GM21576 (cell line): Measurements from ENCODE around the gene SETD2.

Experiments
- ATAC-seq: cut with Tn5 transposase; IDR thresholded peaks from one replicate; pipeline ENCODE4 v1.9.1; 2021; ENCODE audit warnings: mild to moderate bottlenecking, moderate library complexity; ENCODE audit not compliant: unreplicated experiment

Gene SETD2

DNA sequence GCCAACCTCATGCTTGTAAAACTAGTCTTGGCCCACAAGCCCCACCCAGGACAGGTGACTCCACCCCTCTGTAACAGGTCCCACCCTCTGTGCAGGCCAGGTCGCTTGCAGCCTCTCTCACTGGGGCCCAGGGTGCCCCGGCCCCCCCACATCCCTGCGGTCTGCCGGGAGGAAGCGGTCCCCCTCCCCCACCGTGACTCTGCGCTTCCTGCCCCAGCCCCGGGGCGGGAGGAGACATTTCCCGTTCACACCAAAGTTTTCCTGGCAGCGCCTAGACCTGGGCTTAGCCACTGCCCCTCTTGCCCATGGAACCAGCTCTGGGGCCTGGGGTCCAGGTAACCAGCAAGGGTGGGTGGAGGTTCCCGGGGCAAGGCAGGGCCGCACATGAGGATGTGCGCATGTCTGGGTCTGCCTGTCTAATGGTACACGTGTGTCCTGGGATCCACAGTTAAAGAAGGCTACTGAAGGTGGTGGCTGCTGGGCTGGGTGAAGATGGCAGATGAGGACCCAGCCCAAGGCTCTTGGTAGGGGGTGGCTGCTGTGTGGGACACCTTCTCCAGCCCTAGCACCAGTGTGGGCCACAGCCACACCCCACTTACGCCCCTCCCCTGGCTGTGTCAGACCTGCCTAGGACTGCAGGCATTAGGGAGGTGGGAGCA lies 176.0 kb downstream of the SETD2 start:
- ATAC-seq: peak; percentile 67

DNA sequence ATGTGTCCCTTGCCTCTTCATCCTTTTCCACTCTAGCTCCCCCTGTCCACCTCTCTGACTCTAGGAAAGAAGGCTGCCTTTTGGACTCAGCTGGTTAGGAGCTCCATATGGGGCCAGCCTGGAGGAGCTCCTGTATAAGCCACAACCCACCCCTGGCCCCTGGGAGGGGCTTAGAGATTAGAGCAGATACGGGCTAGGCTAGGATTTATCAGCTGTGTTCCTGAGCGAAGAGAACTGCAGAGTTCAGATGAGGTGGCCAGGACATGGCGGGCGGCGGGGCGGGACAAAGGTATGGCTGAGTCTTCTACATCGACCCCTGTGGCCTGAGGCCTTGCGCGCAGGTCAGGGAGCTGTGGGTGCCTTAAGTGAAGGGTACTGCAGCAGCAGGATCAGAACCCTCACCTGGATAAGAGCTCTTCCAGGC lies 176.6 kb downstream of the SETD2 start:
- no peak for ATAC-seq

- no peak for ATAC-seq
Measured at GRCh38 chr3:46986782-46987310, 177.1 kb downstream of the SETD2 start.

- no peak for ATAC-seq
Measured at GRCh38 chr3:46986055-46986730, 177.7 kb downstream of the SETD2 start.

- ATAC-seq: no peak
Measured at GRCh38 chr3:46985588-46985987, 178.3 kb downstream of the SETD2 start.

DNA sequence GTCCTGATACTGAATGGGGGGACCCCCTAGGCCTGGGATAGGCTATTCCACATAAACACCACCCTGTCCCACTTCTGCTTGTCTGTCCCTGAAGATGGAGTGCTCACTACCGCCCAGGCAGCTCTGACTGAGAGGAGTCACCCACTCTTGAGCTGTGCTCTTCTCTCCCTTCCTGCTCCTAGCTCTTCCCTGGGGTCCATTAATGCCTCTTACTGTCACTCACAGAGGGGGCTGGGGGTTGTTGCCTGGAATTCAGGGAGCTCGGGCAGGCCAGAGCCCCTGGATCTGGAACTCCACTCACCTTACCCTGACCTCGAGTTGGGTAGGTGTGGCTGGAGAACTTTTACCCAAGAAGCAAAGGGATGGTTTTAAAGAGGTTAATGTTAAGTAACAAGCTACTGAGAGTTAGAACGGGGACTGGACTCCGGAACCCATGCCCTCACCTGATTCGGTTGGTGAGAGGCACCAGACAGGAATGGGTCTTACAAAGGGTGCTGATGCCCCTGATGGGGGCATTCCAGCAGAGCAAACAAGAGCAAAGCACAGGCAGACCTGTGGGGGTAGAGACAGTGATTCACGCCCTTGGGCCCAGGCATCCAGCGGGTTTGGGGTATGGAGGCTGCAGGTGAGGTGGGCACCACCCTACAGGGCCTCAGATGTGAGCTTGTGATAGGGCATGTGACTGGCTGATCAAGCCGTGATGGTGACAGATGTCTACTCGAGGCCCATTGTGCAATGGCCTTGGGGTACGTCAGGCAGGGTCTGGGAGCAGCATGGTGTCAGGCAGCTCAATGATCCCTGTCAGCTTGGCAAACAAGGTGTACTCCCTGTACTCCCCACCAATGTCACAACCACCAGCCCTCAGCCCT lies 179.1 kb downstream of the SETD2 start:
- no peak for ATAC-seq

GRCh38 chr3:46982546-46982945 lies 181.4 kb downstream of the SETD2 start:
- ATAC-seq: no peak

- no peak for ATAC-seq
Measured at GRCh38 chr3:46981932-46982471, 181.9 kb downstream of the SETD2 start.

DNA sequence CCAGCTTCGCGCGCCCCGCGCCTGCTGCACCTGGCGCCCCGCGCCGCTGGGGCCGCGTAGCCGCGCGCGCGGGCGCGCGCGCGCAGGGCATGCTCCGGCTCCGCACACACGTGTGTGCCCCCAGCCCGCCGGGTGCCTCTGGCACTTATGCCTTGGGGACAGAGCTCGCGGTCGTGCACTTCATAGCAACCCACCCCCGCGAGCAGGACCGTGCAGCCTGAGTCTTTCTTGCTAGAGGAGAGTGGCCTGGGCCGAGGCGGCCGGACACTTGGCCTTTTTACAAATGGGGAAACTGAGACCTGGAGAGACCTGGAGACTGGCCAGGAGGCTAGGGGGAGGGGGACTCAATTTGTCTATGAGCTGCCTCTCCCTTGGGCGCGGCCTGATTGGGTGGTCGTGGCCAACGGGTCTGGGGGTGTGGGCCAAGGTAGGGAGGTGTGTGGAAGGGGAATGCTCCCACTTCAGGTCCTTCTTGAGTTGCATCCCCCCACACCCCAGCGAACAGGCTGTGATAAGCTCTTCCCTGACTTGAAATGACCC lies 183.9 kb downstream of the SETD2 start:
- ATAC-seq: peak; percentile 2

GRCh38 chr3:46978985-46979944 lies 184.6 kb downstream of the SETD2 start, which contains the start of gene NBEAL2:
NBEAL2 (plus strand) TSS chr3:46979666; CDS start chr3:46979862, 196 bp downstream.
- peak; percentile 59 for ATAC-seq

GRCh38 chr3:46978381-46978780 lies 185.5 kb downstream of the SETD2 start:
- ATAC-seq: no peak

DNA sequence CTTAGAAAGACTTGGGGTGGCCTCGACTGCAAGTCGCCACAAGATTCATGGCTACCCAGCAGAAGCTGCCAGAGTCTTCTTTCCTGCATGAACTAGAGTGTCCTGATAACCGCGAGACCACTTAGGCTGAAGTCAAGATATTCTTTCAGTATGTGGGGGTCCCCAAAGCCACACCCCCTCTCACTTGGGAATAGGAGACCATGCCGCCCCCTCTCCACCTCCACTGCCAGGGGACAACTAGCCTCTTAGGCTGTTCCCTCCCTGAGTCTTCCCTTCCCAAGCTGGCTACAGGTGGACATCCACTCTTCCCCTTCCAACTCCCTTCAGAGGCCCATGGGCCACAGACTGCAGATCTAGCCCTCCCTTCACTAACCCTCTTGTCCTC lies 186.1 kb downstream of the SETD2 start:
- no peak for ATAC-seq

- peak; percentile 54 for ATAC-seq
Measured at GRCh38 chr3:46976326-46977190, 187.4 kb downstream of the SETD2 start, which contains the start of gene CCDC12. CCDC12 (minus strand) TSS chr3:46976745; CDS start chr3:46976732, 13 bp downstream.

DNA sequence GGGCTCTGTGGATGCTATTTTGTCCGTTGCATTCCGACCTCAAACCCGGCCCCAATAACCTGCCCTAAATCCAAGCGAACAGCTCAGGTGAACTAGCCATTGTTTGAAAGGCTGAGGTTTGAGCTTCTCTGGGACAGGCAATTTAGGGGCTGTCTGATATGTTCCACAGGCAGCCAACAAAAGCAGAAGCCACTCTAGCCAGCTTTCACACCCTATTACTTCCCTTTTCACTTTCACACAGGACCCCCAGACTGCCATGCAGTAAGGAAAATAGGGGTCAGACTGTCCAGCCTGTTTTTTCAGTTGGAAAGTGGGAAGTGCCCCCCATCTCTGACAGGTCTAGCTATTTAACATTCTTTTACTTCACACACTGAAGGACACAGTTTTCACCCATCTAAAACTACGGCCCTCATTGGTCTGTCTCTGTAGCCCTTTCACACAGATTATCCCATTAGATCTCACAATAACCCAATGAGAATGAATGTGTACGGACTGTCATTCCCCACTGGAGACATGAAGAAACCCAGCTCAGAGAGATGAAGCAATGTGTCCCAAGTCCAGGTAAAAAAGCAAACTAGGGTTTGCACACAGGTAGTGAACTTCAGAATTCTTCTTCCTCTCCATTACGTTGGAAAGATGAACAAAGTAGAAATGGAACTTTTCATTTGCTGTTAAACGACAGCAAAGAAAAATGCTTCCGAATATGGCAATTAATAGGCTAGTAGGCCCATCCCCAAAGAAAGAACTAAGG lies 189.3 kb downstream of the SETD2 start:
- no peak for ATAC-seq

DNA sequence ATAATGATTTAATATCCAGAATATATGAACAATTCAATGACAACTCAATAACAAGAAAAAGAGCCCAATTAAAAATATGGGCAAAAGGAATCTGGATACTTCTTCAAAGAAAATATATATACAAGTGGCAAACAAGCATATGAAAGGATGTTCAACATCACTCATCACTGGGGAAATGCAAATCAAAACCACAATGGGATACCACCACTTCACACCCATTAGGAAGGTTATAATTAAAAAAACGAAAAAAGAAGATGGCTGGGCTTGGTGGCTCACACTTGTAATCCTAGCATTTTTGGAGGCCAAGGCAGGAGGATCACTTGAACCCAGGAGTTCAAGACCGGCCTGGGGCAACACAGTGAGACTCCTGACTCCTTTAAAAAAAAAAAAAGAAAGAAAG lies 191.5 kb downstream of the SETD2 start:
- no peak for ATAC-seq

DNA sequence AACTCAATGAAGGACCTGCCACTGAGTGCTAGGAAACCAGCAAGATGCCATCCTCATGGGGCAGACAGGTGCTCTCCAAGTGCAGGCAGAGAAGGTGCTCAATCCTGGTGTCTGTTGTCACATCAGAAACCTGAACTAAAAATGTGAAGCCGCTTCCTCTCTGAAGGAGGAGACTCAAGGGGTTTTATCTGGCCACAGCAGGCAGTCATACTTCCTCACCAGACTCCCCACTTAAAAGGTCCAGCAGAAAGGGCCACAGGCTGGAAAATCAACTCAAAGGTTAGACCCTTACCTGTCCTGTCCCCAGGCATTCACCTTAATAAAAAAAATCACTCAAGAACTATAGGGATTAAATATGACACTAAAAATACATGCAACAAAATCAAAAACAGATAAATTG lies 192.2 kb downstream of the SETD2 start:
- no peak for ATAC-seq

- no peak for ATAC-seq
Measured at GRCh38 chr3:46971151-46971550, 192.8 kb downstream of the SETD2 start.
